Activated CD8-positive, alpha-beta T cell treated with anti-CD3 and anti-CD28 coated beads for 36 hours (primary cell): ENCODE data around the gene TOMM5. TPM values are rescaled to one million over a fixed set of nuclear protein-coding genes. Genes with fewer than 3 reads are reported as not detected.

Experiments used
- ATAC-seq: fragments of 200-7000 bp; cut with Tn5 transposase; one replicate; pipeline ENCODE4 v1.10.0; 2021; ENCODE audit warnings: mild to moderate bottlenecking, moderate library complexity
- CTCF ChIA-PET: fragments of 350-600 bp; sonication (Branson Sonifier 250); formaldehyde crosslinking; loops from one replicate; lab custom pipeline; 2021; ENCODE audit warnings: antibody characterized with exemption; lab: Charles Lee
- POLR2A ChIA-PET: fragments of 350-600 bp; sonication (Branson Sonifier 250); formaldehyde crosslinking; loops from one replicate; lab custom pipeline; 2021; ENCODE audit warnings: antibody characterized with exemption; lab: Charles Lee
- DNase-seq: peaks from one replicate; pipeline ENCODE4 v3.0.0-alpha.2; 2020
- H3K27ac Mint-ChIP-seq: one replicate; pipeline ENCODE4 v1.8.0; 2021; ENCODE audit warnings: mild to moderate bottlenecking, mixed read lengths
- H3K27me3 Mint-ChIP-seq: one replicate; pipeline ENCODE4 v1.8.0; 2021; ENCODE audit warnings: mixed read lengths
- H3K36me3 Mint-ChIP-seq: one replicate; pipeline ENCODE4 v1.8.0; 2021; ENCODE audit warnings: low read depth, mixed read lengths
- H3K4me1 Mint-ChIP-seq: one replicate; pipeline ENCODE4 v1.8.0; 2021; ENCODE audit warnings: low read depth, mixed read lengths
- H3K4me3 Mint-ChIP-seq: one replicate; pipeline ENCODE4 v1.8.0; 2021; ENCODE audit warnings: mild to moderate bottlenecking, moderate library complexity, mixed read lengths
- H3K9me3 Mint-ChIP-seq: one replicate; pipeline ENCODE4 v1.8.0; 2021; ENCODE audit warnings: mixed read lengths
- intact Hi-C: fragments of 100-400 bp; cut with micrococcal nuclease; formaldehyde crosslinking; loops from one replicate; pipeline ENCODE4 v1.10.0; 2022
- total RNA-seq, 2 experiments: library from RNA; stranded (reverse); gene quantifications; one replicate each; pipeline ENCODE4 v1.2.3, GENCODE V29; 2021
- TF ChIP-seq, protein P1 (sequence below): fragments of 200-600 bp; IDR thresholded peaks from one replicate; pipeline ENCODE4 v1.8.0; 2022; ENCODE audit warnings: antibody characterized with exemption, mild to moderate bottlenecking

The TOMM5 gene
- total RNA-seq, 2 experiments from 2014 or later = 156 to 168 TPM

DNA sequence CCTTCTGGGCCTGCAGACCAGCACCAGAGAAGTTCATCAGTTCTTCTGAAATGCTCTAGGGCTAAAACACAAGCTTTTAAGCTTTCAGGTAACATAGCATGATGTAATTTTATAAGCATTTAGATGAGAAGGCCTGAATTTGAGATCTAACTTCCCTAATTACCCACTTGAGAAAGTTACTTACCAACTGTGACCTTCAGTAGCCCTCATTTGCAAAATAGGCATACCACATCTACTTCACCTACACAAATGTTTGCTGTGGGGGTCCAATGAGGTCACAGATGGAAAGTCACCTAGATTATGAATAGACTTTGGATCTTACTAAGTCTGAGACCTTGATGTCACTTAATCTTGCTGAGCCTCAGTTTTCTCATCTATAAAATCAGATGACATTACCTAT is 52.8 kb downstream of the TOMM5 start:
- DNase-seq = no peak
- CTCF ChIA-PET = no interaction called here
- no peak overlapping the region for H3K27ac Mint-ChIP-seq
- peaks cover 9% of the 10 kb centered on the region for H3K36me3 Mint-ChIP-seq
- no peaks in the 10 kb centered on the region for H3K4me1 Mint-ChIP-seq
- no peaks in the 10 kb centered on the region for H3K27me3 Mint-ChIP-seq
- TF ChIP-seq, protein P1, sequence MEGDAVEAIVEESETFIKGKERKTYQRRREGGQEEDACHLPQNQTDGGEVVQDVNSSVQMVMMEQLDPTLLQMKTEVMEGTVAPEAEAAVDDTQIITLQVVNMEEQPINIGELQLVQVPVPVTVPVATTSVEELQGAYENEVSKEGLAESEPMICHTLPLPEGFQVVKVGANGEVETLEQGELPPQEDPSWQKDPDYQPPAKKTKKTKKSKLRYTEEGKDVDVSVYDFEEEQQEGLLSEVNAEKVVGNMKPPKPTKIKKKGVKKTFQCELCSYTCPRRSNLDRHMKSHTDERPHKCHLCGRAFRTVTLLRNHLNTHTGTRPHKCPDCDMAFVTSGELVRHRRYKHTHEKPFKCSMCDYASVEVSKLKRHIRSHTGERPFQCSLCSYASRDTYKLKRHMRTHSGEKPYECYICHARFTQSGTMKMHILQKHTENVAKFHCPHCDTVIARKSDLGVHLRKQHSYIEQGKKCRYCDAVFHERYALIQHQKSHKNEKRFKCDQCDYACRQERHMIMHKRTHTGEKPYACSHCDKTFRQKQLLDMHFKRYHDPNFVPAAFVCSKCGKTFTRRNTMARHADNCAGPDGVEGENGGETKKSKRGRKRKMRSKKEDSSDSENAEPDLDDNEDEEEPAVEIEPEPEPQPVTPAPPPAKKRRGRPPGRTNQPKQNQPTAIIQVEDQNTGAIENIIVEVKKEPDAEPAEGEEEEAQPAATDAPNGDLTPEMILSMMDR = no peak
- no peaks in the 10 kb centered on the region for H3K9me3 Mint-ChIP-seq
- POLR2A ChIA-PET = no interaction called here
- intact Hi-C loops = no loop called here
- no peak for ATAC-seq
- H3K4me3 Mint-ChIP-seq = no peak overlapping the region

Other genes starting within 250 kb of the TOMM5 start
- 10 to 100 TPM; 62.8 to 64.6 TPM for gene GRHPR, start 169.9 kb downstream of the TOMM5 start, total RNA-seq
- gene ZBTB5, start 127.1 kb downstream of the TOMM5 start, total RNA-seq = 1 to 10 TPM; 8.6 to 8.8 TPM
- 10 to 100 TPM; 66.9 to 70.5 TPM for gene POLR1E, start 106.6 kb downstream of the TOMM5 start, total RNA-seq
- 1 to 10 TPM; 2.5 to 3.6 TPM for gene FBXO10, start 16.2 kb downstream of the TOMM5 start, total RNA-seq
- not detected for gene FRMPD1, start 58.4 kb upstream of the TOMM5 start, total RNA-seq
- 10 to 100 TPM; 10.6 to 12.0 TPM for gene TRMT10B, start 161.2 kb upstream of the TOMM5 start, total RNA-seq
- 100 to 1,000 TPM; 111 to 126 TPM for gene EXOSC3, start 192.5 kb upstream of the TOMM5 start, total RNA-seq
- 10 to 100 TPM; 14.7 to 15.2 TPM for gene DCAF10, start 208.2 kb upstream of the TOMM5 start, total RNA-seq